CD4-positive, alpha-beta memory T cell (primary cell): ENCODE results near the gene PROSER3. TPM values are rescaled to one million over a fixed set of nuclear protein-coding genes. Genes with fewer than 3 reads are reported as not detected.

Experiments used
- CTCF ChIA-PET: fragments of 350-600 bp; sonication (Branson Sonifier 250); formaldehyde crosslinking; loops from one replicate; lab custom pipeline; 2021; ENCODE audit warnings: inconsistent platforms; ENCODE audit not compliant: partially characterized antibody; lab: Charles Lee
- POLR2A ChIA-PET: fragments of 350-600 bp; sonication (Branson Sonifier 250); formaldehyde crosslinking; loops from one replicate; lab custom pipeline; 2021; ENCODE audit not compliant: partially characterized antibody; lab: Charles Lee
- DNase-seq, 5 donors: peaks; one replicate each; pipeline versions ENCODE4 v3.0.0 to v3.0.0-alpha.2; 2020 to 2022; ENCODE audit warnings: mixed read lengths in 1 of 5
- H3K27ac ChIP-seq: one replicate; pipeline ENCODE4 v1.7.0; 2013; ENCODE audit warnings: low read depth, low read length
- H3K27me3 ChIP-seq: 2 replicates; pipeline ENCODE4 v1.7.0; 2013; ENCODE audit warnings: mild to moderate bottlenecking, low read length, moderate library complexity; ENCODE audit not compliant: insufficient read depth
- H3K36me3 ChIP-seq: 2 replicates; pipeline ENCODE4 v1.7.0; 2013; ENCODE audit warnings: mild to moderate bottlenecking, low read length, moderate library complexity; ENCODE audit not compliant: insufficient read depth
- H3K4me1 ChIP-seq: 2 replicates; pipeline ENCODE4 v1.7.0; 2013; ENCODE audit warnings: mild to moderate bottlenecking, low read length, moderate library complexity; ENCODE audit not compliant: insufficient read depth
- H3K4me3 ChIP-seq, 2 donors: one replicate each; pipeline ENCODE4 v1.7.0; 2013; ENCODE audit warnings: low read length in 2 of 2, mild to moderate bottlenecking in 1 of 2
- H3K9me3 ChIP-seq, 2 donors: one replicate each; pipeline ENCODE4 v1.7.0; 2013; ENCODE audit warnings: low read length in 2 of 2, control low read depth in 1 of 2; ENCODE audit not compliant: control insufficient read depth in 1 of 2
- H3K27ac Mint-ChIP-seq, 7 donors: one replicate each; pipeline ENCODE4 v1.8.0; 2020 to 2021; ENCODE audit warnings: mixed read lengths in 7 of 7, mild to moderate bottlenecking in 6 of 7, inconsistent platforms in 3 of 7, moderate library complexity in 3 of 7
- H3K27me3 Mint-ChIP-seq, 2 donors: one replicate each; pipeline ENCODE4 v1.8.0; 2020 to 2021; ENCODE audit warnings: mixed read lengths in 2 of 2
- H3K36me3 Mint-ChIP-seq, 2 donors: one replicate each; pipeline ENCODE4 v1.8.0; 2020 to 2021; ENCODE audit warnings: mixed read lengths in 2 of 2, inconsistent platforms in 1 of 2, mild to moderate bottlenecking in 1 of 2
- H3K4me1 Mint-ChIP-seq, 4 donors: one replicate each; pipeline ENCODE4 v1.8.0; 2020 to 2021; ENCODE audit warnings: mixed read lengths in 4 of 4, mild to moderate bottlenecking in 1 of 4
- H3K4me3 Mint-ChIP-seq, 8 donors: one replicate each; pipeline ENCODE4 v1.8.0; 2020 to 2021; ENCODE audit warnings: mixed read lengths in 8 of 8, mild to moderate bottlenecking in 7 of 8, moderate library complexity in 6 of 8, inconsistent platforms in 3 of 8
- H3K9me3 Mint-ChIP-seq, 8 donors: one replicate each; pipeline ENCODE4 v1.8.0; 2020 to 2021; ENCODE audit warnings: mixed read lengths in 8 of 8, mild to moderate bottlenecking in 5 of 8, inconsistent platforms in 3 of 8, moderate library complexity in 1 of 8
- intact Hi-C: fragments of 100-400 bp; cut with micrococcal nuclease; formaldehyde crosslinking; loops from one replicate; pipeline ENCODE4 v1.15.1; 2023
- polyA plus RNA-seq, 2 donors: library from polyadenylated mRNA; unstranded; fragments of 300-500 nt; fragmentation: Illumina TruSeq; gene quantifications; one replicate each; pipeline ENCODE4 v1.2.3, GENCODE V29; 2021
- total RNA-seq, 2 experiments: library from RNA; stranded (reverse); gene quantifications; one replicate each; pipeline ENCODE4 v1.2.3, GENCODE V29; 2021

PROSER3 gene
- total and polyA plus RNA-seq, 4 experiments from 2014 or later, result 2.0 to 46.5 (median 28.4) TPM

GRCh38 chr19:35782589-35782988, 24.6 kb downstream of the PROSER3 start:
- no peak overlapping the region for H3K4me3 ChIP-seq
- peak overlapping the region in 2 of 7 donors; percentile 6 to 51 for H3K27ac Mint-ChIP-seq
- H3K4me1 Mint-ChIP-seq, result peaks cover 0 to 4% (median under 1%) of the 10 kb centered on the region in 4 donors
- H3K27me3 Mint-ChIP-seq, result no peaks in the 10 kb centered on the region
- H3K27me3 ChIP-seq, result no peaks in the 10 kb centered on the region
- POLR2A ChIA-PET, result no interaction called here
- CTCF ChIA-PET, result no interaction called here
- no peak overlapping the region for H3K27ac ChIP-seq
- no peaks in the 10 kb centered on the region for H3K4me1 ChIP-seq
- peaks cover 7 to 19% of the 10 kb centered on the region in 2 donors for H3K36me3 Mint-ChIP-seq
- no peaks in the 10 kb centered on the region for H3K9me3 ChIP-seq
- peaks cover 8% of the 10 kb centered on the region for H3K36me3 ChIP-seq
- intact Hi-C loops, result no loop called here
- no peak for DNase-seq
- peaks cover 0 to 2% (median 0%) of the 10 kb centered on the region in 8 donors for H3K9me3 Mint-ChIP-seq
- H3K4me3 Mint-ChIP-seq, result no peak overlapping the region

GRCh38 chr19:35783469-35784434, 25.8 kb downstream of the PROSER3 start:
- no peak for DNase-seq
- Mint-ChIP-seq H3K27ac (no peak overlapping the region), H3K27me3 (no peaks in the 10 kb centered on the region), H3K9me3 (peaks cover 0 to 2% (median 0%) of the 10 kb centered on the region in 8 donors), H3K4me1 (peaks cover 0 to 1% (median 0%) of the 10 kb centered on the region in 4 donors), H3K4me3 (no peak overlapping the region), H3K36me3 (peaks cover 7 to 19% of the 10 kb centered on the region in 2 donors)
- Histone ChIP-seq H3K4me1 (no peaks in the 10 kb centered on the region), H3K27me3 (no peaks in the 10 kb centered on the region), H3K36me3 (peaks cover 8% of the 10 kb centered on the region), H3K9me3 (no peaks in the 10 kb centered on the region), H3K27ac (no peak overlapping the region), H3K4me3 (no peak overlapping the region)
- ChIA-PET CTCF (no interaction called here), POLR2A (no interaction called here)
- intact Hi-C loops, result no loop called here

GRCh38 chr19:35784503-35785338, 26.7 kb downstream of the PROSER3 start:
- POLR2A ChIA-PET, result no interaction called here
- Mint-ChIP-seq H3K36me3 (peaks cover 7 to 17% of the 10 kb centered on the region in 2 donors), H3K9me3 (peaks cover 0 to 2% (median 0%) of the 10 kb centered on the region in 8 donors), H3K4me3 (no peak overlapping the region), H3K27ac (no peak overlapping the region), H3K27me3 (no peaks in the 10 kb centered on the region), H3K4me1 (peaks cover 0 to 1% (median 0%) of the 10 kb centered on the region in 4 donors)
- H3K27ac ChIP-seq, result no peak overlapping the region
- no peaks in the 10 kb centered on the region for H3K4me1 ChIP-seq
- no peaks in the 10 kb centered on the region for H3K27me3 ChIP-seq
- no peak for DNase-seq
- CTCF ChIA-PET, result no interaction called here
- intact Hi-C loops, result no loop called here
- no peak overlapping the region for H3K4me3 ChIP-seq
- no peaks in the 10 kb centered on the region for H3K9me3 ChIP-seq
- peaks cover 8% of the 10 kb centered on the region for H3K36me3 ChIP-seq

- Mint-ChIP-seq H3K4me1 (peaks cover 0 to 1% (median 0%) of the 10 kb centered on the region in 4 donors), H3K36me3 (peaks cover 7 to 15% of the 10 kb centered on the region in 2 donors), H3K9me3 (peaks cover 0 to 2% (median 0%) of the 10 kb centered on the region in 8 donors), H3K27me3 (no peaks in the 10 kb centered on the region), H3K27ac (no peak overlapping the region), H3K4me3 (no peak overlapping the region)
- H3K27me3 ChIP-seq, result no peaks in the 10 kb centered on the region
- H3K27ac ChIP-seq, result no peak overlapping the region
- DNase-seq, result no peak
- ChIA-PET CTCF (no interaction called here), POLR2A (no interaction called here)
- H3K9me3 ChIP-seq, result no peaks in the 10 kb centered on the region
- H3K36me3 ChIP-seq, result peaks cover 8% of the 10 kb centered on the region
- no peaks in the 10 kb centered on the region for H3K4me1 ChIP-seq
- H3K4me3 ChIP-seq, result no peak overlapping the region
- intact Hi-C loops, result no loop called here
These were observed 27.3 kb downstream of the PROSER3 start for GRCh38 chr19:35785339-35785627.

GRCh38 chr19:35786299-35787160, 28.6 kb downstream of the PROSER3 start:
- no peak for DNase-seq
- Mint-ChIP-seq H3K4me3 (no peak overlapping the region), H3K27ac (peak overlapping the region in 1 of 7 donors; percentile 71), H3K9me3 (peaks cover 0 to 2% (median 0%) of the 10 kb centered on the region in 8 donors), H3K27me3 (no peaks in the 10 kb centered on the region), H3K4me1 (peaks cover 0 to 1% (median 0%) of the 10 kb centered on the region in 4 donors), H3K36me3 (peaks cover 7 to 9% of the 10 kb centered on the region in 2 donors)
- Histone ChIP-seq H3K4me3 (no peak overlapping the region), H3K4me1 (no peaks in the 10 kb centered on the region), H3K27ac (no peak overlapping the region), H3K27me3 (no peaks in the 10 kb centered on the region), H3K36me3 (peaks cover 3% of the 10 kb centered on the region), H3K9me3 (no peaks in the 10 kb centered on the region)
- CTCF ChIA-PET, result no interaction called here
- intact Hi-C loops, result no loop called here
- POLR2A ChIA-PET, result no interaction called here

GRCh38 chr19:35787227-35787799, 29.3 kb downstream of the PROSER3 start:
- Histone ChIP-seq H3K36me3 (no peaks in the 10 kb centered on the region), H3K27ac (no peak overlapping the region), H3K9me3 (no peaks in the 10 kb centered on the region), H3K4me1 (no peaks in the 10 kb centered on the region), H3K4me3 (no peak overlapping the region), H3K27me3 (no peaks in the 10 kb centered on the region)
- Mint-ChIP-seq H3K27me3 (no peaks in the 10 kb centered on the region), H3K4me3 (no peak overlapping the region), H3K36me3 (peaks cover 7% of the 10 kb centered on the region in 2 donors), H3K27ac (no peak overlapping the region), H3K9me3 (peaks cover 0 to 2% (median 0%) of the 10 kb centered on the region in 8 donors), H3K4me1 (peaks cover 0 to 1% (median 0%) of the 10 kb centered on the region in 4 donors)
- ChIA-PET CTCF (no interaction called here), POLR2A (no interaction called here)
- intact Hi-C loops, result no loop called here
- no peak for DNase-seq
